CD8-positive, alpha-beta memory T cell (primary cell): Measurements from ENCODE around the gene TBC1D5. TPM values are rescaled to one million over a fixed set of nuclear protein-coding genes. Genes with fewer than 3 reads are reported as not detected.
"Not testable (repeated sequence)": the region's sequence is repeated elsewhere in the genome, so short reads cannot be mapped to it uniquely, and the experiment has no call there.

Experiments used
- CTCF ChIA-PET: fragments of 350-600 bp; sonication (Branson Sonifier 250); formaldehyde crosslinking; loops from one replicate; lab custom pipeline; 2021; ENCODE audit warnings: antibody characterized with exemption; lab: Charles Lee
- POLR2A ChIA-PET: fragments of 350-600 bp; sonication (Branson Sonifier 250); formaldehyde crosslinking; loops from one replicate; lab custom pipeline; 2021; ENCODE audit warnings: antibody characterized with exemption; lab: Charles Lee
- DNase-seq, 5 donors: peaks; one replicate each; pipeline versions ENCODE4 v3.0.0 to v3.0.0-alpha.2; 2020 to 2022; ENCODE audit warnings: mixed read lengths in 1 of 5
- H3K27ac ChIP-seq: one replicate; pipeline ENCODE4 v1.7.0; 2013; ENCODE audit warnings: low read depth, mild to moderate bottlenecking, low read length, moderate library complexity
- H3K27me3 ChIP-seq: 2 replicates; pipeline ENCODE4 v1.7.0; 2013; ENCODE audit warnings: low read length, mild to moderate bottlenecking; ENCODE audit not compliant: insufficient read depth, poor library complexity, severe bottlenecking
- H3K36me3 ChIP-seq: 2 replicates; pipeline ENCODE4 v1.7.0; 2013; ENCODE audit warnings: mild to moderate bottlenecking, low read length, moderate library complexity; ENCODE audit not compliant: insufficient read depth
- H3K4me1 ChIP-seq: 2 replicates; pipeline ENCODE4 v1.7.0; 2013; ENCODE audit warnings: mild to moderate bottlenecking, low read length, moderate library complexity; ENCODE audit not compliant: insufficient read depth
- H3K4me3 ChIP-seq: 2 replicates; pipeline ENCODE4 v1.7.0; 2013; ENCODE audit warnings: mild to moderate bottlenecking, low read length
- H3K9me3 ChIP-seq: 2 replicates; pipeline ENCODE4 v1.7.0; 2013; ENCODE audit warnings: mild to moderate bottlenecking, low read length
- H3K27ac Mint-ChIP-seq, 8 donors: one replicate each; pipeline ENCODE4 v1.8.0; 2020 to 2021; ENCODE audit warnings: mixed read lengths in 8 of 8, mild to moderate bottlenecking in 6 of 8, inconsistent platforms in 3 of 8, moderate library complexity in 3 of 8
- H3K27me3 Mint-ChIP-seq, 2 donors: one replicate each; pipeline ENCODE4 v1.8.0; 2020 to 2021; ENCODE audit warnings: mixed read lengths in 2 of 2, mild to moderate bottlenecking in 1 of 2, moderate library complexity in 1 of 2
- H3K36me3 Mint-ChIP-seq, 3 donors: one replicate each; pipeline ENCODE4 v1.8.0; 2020 to 2021; ENCODE audit warnings: mixed read lengths in 3 of 3, inconsistent platforms in 1 of 3, mild to moderate bottlenecking in 1 of 3
- H3K4me1 Mint-ChIP-seq, 3 donors: one replicate each; pipeline ENCODE4 v1.8.0; 2020 to 2021; ENCODE audit warnings: mixed read lengths in 3 of 3, inconsistent platforms in 1 of 3, mild to moderate bottlenecking in 1 of 3
- H3K4me3 Mint-ChIP-seq, 7 donors: one replicate each; pipeline ENCODE4 v1.8.0; 2020 to 2021; ENCODE audit warnings: mixed read lengths in 7 of 7, mild to moderate bottlenecking in 6 of 7, moderate library complexity in 4 of 7, inconsistent platforms in 2 of 7
- H3K9me3 Mint-ChIP-seq, 5 donors: one replicate each; pipeline ENCODE4 v1.8.0; 2020 to 2022; ENCODE audit warnings: mixed read lengths in 5 of 5, mild to moderate bottlenecking in 3 of 5, moderate library complexity in 2 of 5, inconsistent platforms in 1 of 5
- polyA plus RNA-seq: library from polyadenylated mRNA; unstranded; fragments of 300-500 nt; fragmentation: Illumina TruSeq; gene quantifications from one replicate; pipeline ENCODE4 v1.2.3, GENCODE V29; 2021
- total RNA-seq, 2 experiments: library from RNA; stranded (reverse); gene quantifications; one replicate each; pipeline ENCODE4 v1.2.3, GENCODE V29; 2021

Gene TBC1D5
- total and polyA plus RNA-seq, 3 experiments from 2014 or later, result 35.8 to 45.1 (median 40.0) TPM

GRCh38 chr3:17396036-17396435 lies 346.4 kb downstream of the TBC1D5 start:
- peaks cover 0 to 8% (median 2%) of the 10 kb centered on the region in 5 donors for H3K9me3 Mint-ChIP-seq
- no peak overlapping the region for H3K4me3 ChIP-seq
- no peaks in the 10 kb centered on the region for H3K27me3 Mint-ChIP-seq
- peaks cover 22 to 47% (median 32%) of the 10 kb centered on the region in 3 donors for H3K36me3 Mint-ChIP-seq
- no peak for DNase-seq
- H3K36me3 ChIP-seq, result peaks cover 8% of the 10 kb centered on the region
- H3K27ac Mint-ChIP-seq, result no peak overlapping the region
- H3K9me3 ChIP-seq, result no peaks in the 10 kb centered on the region
- ChIA-PET POLR2A (no interaction called here), CTCF (no interaction called here)
- no peaks in the 10 kb centered on the region for H3K4me1 Mint-ChIP-seq
- no peaks in the 10 kb centered on the region for H3K27me3 ChIP-seq
- no peak overlapping the region for H3K27ac ChIP-seq
- H3K4me1 ChIP-seq, result no peaks in the 10 kb centered on the region
- H3K4me3 Mint-ChIP-seq, result no peak overlapping the region

- POLR2A ChIA-PET, result no interaction called here
- no peak for DNase-seq
- no peak overlapping the region for H3K4me3 ChIP-seq
- no peak overlapping the region for H3K4me3 Mint-ChIP-seq
- H3K36me3 Mint-ChIP-seq, result peaks cover 24 to 46% (median 39%) of the 10 kb centered on the region in 3 donors
- H3K27ac Mint-ChIP-seq, result no peak overlapping the region
- no peaks in the 10 kb centered on the region for H3K4me1 ChIP-seq
- H3K27me3 Mint-ChIP-seq, result no peaks in the 10 kb centered on the region
- CTCF ChIA-PET, result no interaction called here
- no peak overlapping the region for H3K27ac ChIP-seq
- peaks cover 8% of the 10 kb centered on the region for H3K36me3 ChIP-seq
- H3K27me3 ChIP-seq, result no peaks in the 10 kb centered on the region
- H3K4me1 Mint-ChIP-seq, result no peaks in the 10 kb centered on the region
- H3K9me3 ChIP-seq, result no peaks in the 10 kb centered on the region
- H3K9me3 Mint-ChIP-seq, result peaks cover 0 to 8% (median 2%) of the 10 kb centered on the region in 5 donors
Measured at GRCh38 chr3:17394541-17395155, 347.8 kb downstream of the TBC1D5 start.

- H3K27ac ChIP-seq, H3K4me3 Mint-ChIP-seq, H3K27me3 ChIP-seq, H3K9me3 Mint-ChIP-seq, POLR2A ChIA-PET, H3K4me1 Mint-ChIP-seq, CTCF ChIA-PET, H3K27me3 Mint-ChIP-seq, H3K4me1 ChIP-seq, H3K9me3 ChIP-seq, DNase-seq, H3K4me3 ChIP-seq, H3K36me3 ChIP-seq, H3K27ac Mint-ChIP-seq: not testable (repeated sequence)
- H3K36me3 Mint-ChIP-seq, result peaks cover 28 to 53% (median 44%) of the 10 kb centered on the region in 3 donors
Measured at GRCh38 chr3:17392516-17392915, 349.9 kb downstream of the TBC1D5 start.

GRCh38 chr3:17390785-17391184 lies 351.6 kb downstream of the TBC1D5 start:
- Mint-ChIP-seq H3K36me3 (peaks cover 28 to 53% (median 44%) of the 10 kb centered on the region in 3 donors), H3K9me3 (peaks cover 0 to 8% (median 2%) of the 10 kb centered on the region in 5 donors), H3K27me3 (no peaks in the 10 kb centered on the region), H3K4me1 (no peaks in the 10 kb centered on the region), H3K4me3 (no peak overlapping the region), H3K27ac (peak overlapping the region in 1 of 8 donors; percentile 13)
- no peaks in the 10 kb centered on the region for H3K4me1 ChIP-seq
- peaks cover 8% of the 10 kb centered on the region for H3K36me3 ChIP-seq
- ChIA-PET CTCF (no interaction called here), POLR2A (no interaction called here)
- H3K9me3 ChIP-seq, result no peaks in the 10 kb centered on the region
- no peaks in the 10 kb centered on the region for H3K27me3 ChIP-seq
- no peak overlapping the region for H3K4me3 ChIP-seq
- no peak for DNase-seq
- no peak overlapping the region for H3K27ac ChIP-seq

- Histone ChIP-seq H3K27ac (no peak overlapping the region), H3K4me1 (no peaks in the 10 kb centered on the region), H3K27me3 (no peaks in the 10 kb centered on the region), H3K9me3 (no peaks in the 10 kb centered on the region), H3K36me3 (peaks cover 8% of the 10 kb centered on the region), H3K4me3 (no peak overlapping the region)
- ChIA-PET CTCF (no interaction called here), POLR2A (no interaction called here)
- Mint-ChIP-seq H3K27ac (no peak overlapping the region), H3K9me3 (no peaks in the 10 kb centered on the region), H3K4me3 (no peak overlapping the region), H3K4me1 (no peaks in the 10 kb centered on the region), H3K27me3 (no peaks in the 10 kb centered on the region), H3K36me3 (peaks cover 20 to 38% (median 24%) of the 10 kb centered on the region in 3 donors)
- no peak for DNase-seq
Measured at GRCh38 chr3:17387108-17387507, 355.3 kb downstream of the TBC1D5 start.

GRCh38 chr3:17386432-17386831 lies 356.0 kb downstream of the TBC1D5 start:
- H3K36me3 ChIP-seq, result peaks cover 4% of the 10 kb centered on the region
- ChIA-PET CTCF (no interaction called here), POLR2A (no interaction called here)

GRCh38 chr3:17384567-17385296 lies 357.7 kb downstream of the TBC1D5 start:
- no peaks in the 10 kb centered on the region for H3K4me1 Mint-ChIP-seq
- no peak overlapping the region for H3K4me3 Mint-ChIP-seq
- H3K27me3 ChIP-seq, result no peaks in the 10 kb centered on the region
- H3K9me3 Mint-ChIP-seq, result no peaks in the 10 kb centered on the region
- no peak overlapping the region for H3K27ac ChIP-seq
- ChIA-PET POLR2A (no interaction called here), CTCF (no interaction called here)
- H3K4me3 ChIP-seq, result no peak overlapping the region
- H3K27me3 Mint-ChIP-seq, result no peaks in the 10 kb centered on the region
- H3K4me1 ChIP-seq, result no peaks in the 10 kb centered on the region
- H3K36me3 ChIP-seq, result no peaks in the 10 kb centered on the region
- H3K9me3 ChIP-seq, result no peaks in the 10 kb centered on the region
- DNase-seq, result no peak
- peaks cover 6 to 27% (median 16%) of the 10 kb centered on the region in 3 donors for H3K36me3 Mint-ChIP-seq
- H3K27ac Mint-ChIP-seq, result peak overlapping the region in 1 of 8 donors; percentile 26

More at GRCh38 chr3:17386432-17386831, 356.0 kb downstream of the TBC1D5 start:
- H3K9me3 Mint-ChIP-seq, result no peaks in the 10 kb centered on the region
- H3K4me3 Mint-ChIP-seq, result no peak overlapping the region
- DNase-seq, result no peak
- peaks cover 14 to 32% (median 21%) of the 10 kb centered on the region in 3 donors for H3K36me3 Mint-ChIP-seq
- no peaks in the 10 kb centered on the region for H3K27me3 ChIP-seq
- H3K4me1 Mint-ChIP-seq, result no peaks in the 10 kb centered on the region
- no peaks in the 10 kb centered on the region for H3K4me1 ChIP-seq
- H3K4me3 ChIP-seq, result no peak overlapping the region
- no peak overlapping the region for H3K27ac Mint-ChIP-seq
- H3K9me3 ChIP-seq, result no peaks in the 10 kb centered on the region
- H3K27me3 Mint-ChIP-seq, result no peaks in the 10 kb centered on the region
- no peak overlapping the region for H3K27ac ChIP-seq

- no peaks in the 10 kb centered on the region for H3K9me3 ChIP-seq
- Mint-ChIP-seq H3K4me3 (no peak overlapping the region), H3K27me3 (no peaks in the 10 kb centered on the region), H3K36me3 (peaks cover 8 to 44% (median 13%) of the 10 kb centered on the region in 3 donors), H3K4me1 (no peaks in the 10 kb centered on the region), H3K9me3 (no peaks in the 10 kb centered on the region), H3K27ac (no peak overlapping the region)
- no peaks in the 10 kb centered on the region for H3K4me1 ChIP-seq
- H3K27ac ChIP-seq, result no peak overlapping the region
- CTCF ChIA-PET, result no interaction called here
- H3K27me3 ChIP-seq, result no peaks in the 10 kb centered on the region
- POLR2A ChIA-PET, result no interaction called here
- H3K36me3 ChIP-seq, result no peaks in the 10 kb centered on the region
- no peak for DNase-seq
- H3K4me3 ChIP-seq, result no peak overlapping the region
Measured at GRCh38 chr3:17373304-17373703, 369.1 kb downstream of the TBC1D5 start.
